C4-2B (cell line): ENCODE data around the gene TNFSF10.
A peak's percentile ranks its signal among the peaks of the same experiment; 100 is the strongest.

Experiments used
- H3K27ac ChIP-seq: fragments of 450-650 bp; 2 replicates; pipeline ENCODE4 v1.5.1; 2017
- ZFX ChIP-seq: fragments of 450-650 bp; IDR thresholded peaks from 2 replicates; pipeline ENCODE4 v1.6.1; 2017
- TF ChIP-seq, protein P1 (sequence below): fragments of 450-650 bp; conservative IDR thresholded peaks from 2 replicates; pipeline ENCODE4 v1.5.1; 2017; ENCODE audit warnings: mild to moderate bottlenecking

Gene TNFSF10

DNA sequence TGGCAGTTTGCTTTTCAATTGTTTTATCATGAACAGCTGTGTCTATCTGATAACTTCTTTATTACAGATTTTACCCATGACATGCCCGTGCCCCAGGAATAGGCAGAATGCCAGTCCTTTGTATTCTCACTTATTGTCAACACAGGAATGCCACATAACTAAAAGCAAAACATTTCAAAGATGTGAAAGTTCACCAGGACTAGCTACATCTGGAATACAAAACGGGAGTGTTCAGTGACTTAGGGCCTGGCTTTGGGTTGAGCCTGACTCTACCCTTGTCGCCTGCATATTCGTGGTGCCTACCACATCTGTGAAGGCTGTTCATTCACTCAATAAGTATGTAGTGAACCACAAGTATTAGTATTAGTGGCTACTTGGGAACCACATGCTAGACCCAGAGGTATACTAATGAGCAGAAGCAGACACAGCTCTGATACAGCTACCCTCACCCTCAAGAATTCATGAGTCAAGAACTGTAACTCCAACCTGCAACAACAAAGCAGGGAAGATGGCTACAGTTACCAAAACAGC lies 2.9 kb downstream of the TNFSF10 start:
- no peak overlapping the region for H3K27ac ChIP-seq
- no peak for TF ChIP-seq ZFX
- TF ChIP-seq, protein P1, sequence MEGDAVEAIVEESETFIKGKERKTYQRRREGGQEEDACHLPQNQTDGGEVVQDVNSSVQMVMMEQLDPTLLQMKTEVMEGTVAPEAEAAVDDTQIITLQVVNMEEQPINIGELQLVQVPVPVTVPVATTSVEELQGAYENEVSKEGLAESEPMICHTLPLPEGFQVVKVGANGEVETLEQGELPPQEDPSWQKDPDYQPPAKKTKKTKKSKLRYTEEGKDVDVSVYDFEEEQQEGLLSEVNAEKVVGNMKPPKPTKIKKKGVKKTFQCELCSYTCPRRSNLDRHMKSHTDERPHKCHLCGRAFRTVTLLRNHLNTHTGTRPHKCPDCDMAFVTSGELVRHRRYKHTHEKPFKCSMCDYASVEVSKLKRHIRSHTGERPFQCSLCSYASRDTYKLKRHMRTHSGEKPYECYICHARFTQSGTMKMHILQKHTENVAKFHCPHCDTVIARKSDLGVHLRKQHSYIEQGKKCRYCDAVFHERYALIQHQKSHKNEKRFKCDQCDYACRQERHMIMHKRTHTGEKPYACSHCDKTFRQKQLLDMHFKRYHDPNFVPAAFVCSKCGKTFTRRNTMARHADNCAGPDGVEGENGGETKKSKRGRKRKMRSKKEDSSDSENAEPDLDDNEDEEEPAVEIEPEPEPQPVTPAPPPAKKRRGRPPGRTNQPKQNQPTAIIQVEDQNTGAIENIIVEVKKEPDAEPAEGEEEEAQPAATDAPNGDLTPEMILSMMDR = no peak

DNA sequence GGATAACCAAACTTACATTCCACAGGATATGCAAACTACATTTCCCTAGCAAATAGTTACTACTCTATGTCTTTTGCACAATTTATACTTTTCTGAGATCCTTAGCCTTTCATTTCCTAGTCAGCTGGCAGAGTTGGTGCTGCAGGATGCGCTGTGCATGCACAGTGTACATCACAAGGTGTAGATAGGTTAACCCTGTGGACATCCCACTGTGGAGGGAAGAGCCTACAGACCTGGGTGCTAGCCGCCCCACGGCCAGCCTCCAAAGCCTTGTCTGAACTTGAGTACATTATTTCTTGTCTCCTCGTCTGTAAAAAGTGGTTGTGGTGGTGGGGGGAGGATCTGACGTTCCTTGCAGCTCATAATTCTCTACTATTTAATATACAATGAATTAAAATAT lies 3.5 kb downstream of the TNFSF10 start:
- H3K27ac ChIP-seq = no peak overlapping the region
- TF ChIP-seq ZFX = no peak
- TF ChIP-seq, protein P1 = no peak

DNA sequence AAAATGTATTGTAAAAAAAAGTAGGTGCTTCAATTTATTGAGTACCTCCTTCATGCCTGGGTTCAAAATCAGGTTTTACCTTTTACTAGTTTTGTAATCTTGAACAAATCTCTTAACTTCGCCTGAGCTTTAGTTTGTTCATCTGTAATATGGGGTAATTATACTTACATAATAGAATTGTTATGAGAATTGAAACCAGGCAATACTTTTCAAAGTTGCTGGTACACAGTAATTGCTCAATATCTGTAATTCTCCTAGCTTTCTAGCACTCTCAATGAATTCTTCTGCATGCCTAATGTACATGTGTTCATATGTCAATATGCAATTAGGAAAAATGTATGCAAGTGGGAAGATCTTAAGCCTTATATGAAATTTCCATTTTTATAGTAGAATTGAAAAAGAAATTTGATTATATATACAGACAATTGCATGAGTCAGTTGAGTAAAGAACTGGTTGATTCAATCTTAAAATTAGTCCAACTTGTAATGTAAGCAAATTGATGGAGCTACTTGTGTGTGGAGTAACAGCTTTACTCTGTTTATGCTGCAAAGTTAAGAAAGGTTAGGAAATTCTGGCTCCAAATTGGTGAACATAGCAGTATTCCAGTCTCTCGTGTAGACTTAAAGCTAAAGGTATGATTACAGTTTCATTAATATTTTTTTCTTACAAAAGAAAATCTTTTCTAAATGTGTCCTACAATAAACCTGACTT lies 4.1 kb downstream of the TNFSF10 start:
- TF ChIP-seq, protein P1 = no peak
- no peak for TF ChIP-seq ZFX
- H3K27ac ChIP-seq = no peak overlapping the region

DNA sequence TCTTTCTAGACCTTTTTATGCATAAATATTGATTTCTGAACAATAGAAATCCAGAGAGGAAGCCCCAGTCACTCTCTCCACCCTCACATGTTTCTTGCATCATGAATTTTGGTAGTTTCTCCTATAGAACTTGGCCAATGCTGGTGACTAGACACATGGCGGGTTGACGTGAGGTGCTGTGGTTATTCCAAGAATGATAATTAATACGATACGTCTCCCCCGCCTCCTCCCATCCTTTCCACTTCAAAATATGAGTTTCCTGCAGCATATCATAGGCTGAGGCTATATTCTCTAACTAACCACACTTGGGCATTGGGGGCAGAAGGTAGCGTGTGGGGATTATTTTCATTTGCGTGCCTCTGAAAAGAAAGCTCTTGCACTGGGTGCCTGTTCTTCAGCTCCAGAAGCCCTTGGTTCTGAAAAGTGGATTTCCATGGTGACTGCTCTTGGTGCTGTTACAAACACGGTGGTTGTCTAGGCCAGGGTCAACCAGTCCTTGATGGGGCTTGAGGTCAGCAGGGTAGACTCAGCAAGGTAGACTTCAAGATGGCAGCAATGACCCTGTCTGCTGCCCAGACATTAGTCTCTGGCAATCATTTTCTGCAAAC lies 5.3 kb downstream of the TNFSF10 start:
- peak overlapping the region; percentile 36 for H3K27ac ChIP-seq

DNA sequence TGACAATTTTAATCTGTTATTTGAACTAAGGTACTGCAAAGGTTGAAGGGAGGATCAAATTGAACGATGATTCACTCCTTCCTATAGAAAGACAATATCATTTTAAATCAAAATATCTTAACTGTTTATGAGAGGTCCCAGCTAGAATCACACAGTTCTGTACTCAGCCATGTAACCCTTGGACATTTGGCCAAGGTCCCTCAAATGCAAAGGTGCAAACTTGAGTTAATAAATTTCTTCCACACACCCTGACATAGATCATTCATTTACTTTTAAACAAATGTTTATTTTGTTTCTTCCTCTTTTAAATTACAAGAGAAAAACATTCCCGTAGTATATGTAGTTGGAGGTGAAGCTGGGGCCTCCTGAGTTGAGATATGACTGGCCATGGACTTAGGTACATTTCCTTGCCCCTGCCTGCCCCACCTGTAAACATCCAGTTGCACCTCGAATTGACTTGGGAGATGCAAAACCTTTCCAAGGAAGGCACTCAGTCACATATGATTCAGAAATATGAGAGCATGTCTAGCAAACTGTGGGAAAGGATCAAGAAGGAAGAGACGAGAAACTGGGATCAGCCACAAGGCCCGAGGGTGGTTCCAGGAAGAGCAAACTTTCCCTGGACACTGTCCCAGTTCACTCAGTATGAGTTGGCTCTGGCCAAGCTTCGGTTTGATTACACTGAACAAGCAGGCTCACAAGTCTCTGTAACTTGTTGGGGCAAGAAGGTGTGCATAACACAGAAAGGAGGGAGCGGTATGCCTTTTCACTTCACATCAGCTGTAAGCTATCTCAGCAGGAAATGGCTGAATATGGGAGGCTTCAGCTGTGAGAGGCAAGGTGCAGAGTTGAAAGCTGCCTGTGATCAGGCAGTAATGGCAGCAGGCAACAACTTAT lies 6.7 kb downstream of the TNFSF10 start:
- peak overlapping the region; percentile 92 for H3K27ac ChIP-seq

More for the DNA sequence above, 5.3 kb downstream of the TNFSF10 start:
- TF ChIP-seq, protein P1 = no peak
- no peak for TF ChIP-seq ZFX

DNA sequence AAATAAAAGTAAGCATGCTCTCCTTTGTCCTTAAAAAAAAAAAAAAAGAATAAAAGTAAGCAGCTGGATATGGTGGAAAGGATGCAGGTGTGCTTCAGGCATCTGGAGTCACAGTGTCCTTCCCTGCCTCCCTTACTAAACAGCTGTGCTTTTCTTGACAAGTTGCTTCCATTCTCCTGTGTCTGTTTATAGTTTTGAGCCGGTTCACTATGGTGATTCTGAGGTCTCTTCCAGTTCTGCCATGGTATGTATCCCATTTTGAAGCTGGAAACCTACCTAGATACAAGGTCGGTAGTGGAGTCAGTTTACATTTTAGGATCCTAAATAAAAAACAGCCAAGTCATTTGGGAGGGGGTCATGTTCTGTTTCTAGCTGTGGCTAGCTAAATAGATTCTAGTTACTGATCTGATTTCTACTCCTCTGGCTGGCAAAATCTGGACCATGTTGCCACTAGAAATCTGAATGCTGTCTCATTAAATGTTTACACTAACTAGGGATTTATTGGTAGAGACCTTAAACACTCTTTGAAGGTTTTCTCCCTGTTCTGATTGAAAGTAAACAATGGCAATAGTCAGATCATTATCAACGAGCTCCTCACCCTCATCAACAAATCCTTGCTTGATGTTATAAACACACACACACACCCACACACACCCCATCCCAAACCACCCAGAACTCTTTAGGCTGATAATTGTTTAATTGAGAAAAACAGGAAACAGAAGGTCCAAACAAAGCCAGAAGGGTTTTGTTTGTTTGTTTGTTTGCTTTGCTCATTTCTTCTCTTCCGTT lies 7.9 kb downstream of the TNFSF10 start:
- peak overlapping the region; percentile 92 for H3K27ac ChIP-seq
- TF ChIP-seq ZFX = no peak
- TF ChIP-seq, protein P1 = no peak

More for the DNA sequence above, 6.7 kb downstream of the TNFSF10 start:
- TF ChIP-seq, protein P1 = no peak
- no peak for TF ChIP-seq ZFX
